H1 (cell line): ENCODE measurements around the gene OR6K6. TPM values are rescaled to one million over a fixed set of nuclear protein-coding genes. Genes with fewer than 3 reads are reported as not detected.

ENCODE experiments used
- CTCF ChIA-PET: fragments of 300-600 bp; sonication (Branson Sonifier 250); formaldehyde crosslinking; loops from one replicate; lab custom pipeline; 2021; ENCODE audit not compliant: partially characterized antibody; lab: Charles Lee
- POLR2A ChIA-PET: fragments of 300-600 bp; sonication (Branson Sonifier 250); formaldehyde crosslinking; loops from one replicate; lab custom pipeline; 2021; ENCODE audit warnings: inconsistent platforms; ENCODE audit not compliant: partially characterized antibody; lab: Charles Lee
- DNase-seq, 2 experiments: peaks; one replicate each; pipeline versions ENCODE4 v3.0.0 to v3.0.0-alpha.2; 2010 to 2022; ENCODE audit warnings: low spot score in 2 of 2, low read depth in 1 of 2, mixed read lengths in 1 of 2
- FAIRE-seq: peaks from 2 replicates; lab custom pipeline; 2011; peaks lifted over from hg19 to GRCh38; lab: Jason Lieb, UNC
- H2AFZ ChIP-seq: 2 replicates; pipeline ENCODE4 v1.8.1; 2012; ENCODE audit warnings: low read length, inconsistent platforms
- H2AK5ac ChIP-seq: 2 replicates; pipeline ENCODE4 v1.6.1; 2013; ENCODE audit warnings: low read depth, low read length
- H2BK120ac ChIP-seq: replicated peaks from 2 replicates; pipeline ENCODE3; 2013; ENCODE audit warnings: low read depth, low read length, inconsistent platforms
- H2BK12ac ChIP-seq: 2 replicates; pipeline ENCODE4 v1.6.1; 2013; ENCODE audit warnings: low read depth, low read length
- H2BK15ac ChIP-seq: 2 replicates; pipeline ENCODE4 v1.6.1; 2013; ENCODE audit warnings: low read length
- H2BK20ac ChIP-seq: 2 replicates; pipeline ENCODE4 v1.6.1; 2013; ENCODE audit warnings: low read length
- H2BK5ac ChIP-seq: 2 replicates; pipeline ENCODE4 v1.6.1; 2013; ENCODE audit warnings: low read depth, low read length
- H3K14ac ChIP-seq: 2 replicates; pipeline ENCODE4 v1.6.1; 2013; ENCODE audit warnings: inconsistent platforms; ENCODE audit not compliant: insufficient read length
- H3K18ac ChIP-seq: 2 replicates; pipeline ENCODE4 v1.6.1; 2013; ENCODE audit warnings: low read length; ENCODE audit errors: extremely low read depth
- H3K23ac ChIP-seq: 2 replicates; pipeline ENCODE4 v1.6.1; 2013; ENCODE audit warnings: inconsistent platforms; ENCODE audit not compliant: insufficient read length
- H3K23me2 ChIP-seq: 2 replicates; pipeline ENCODE4 v1.6.1; 2013; ENCODE audit warnings: low read depth, low read length
- H3K27ac ChIP-seq: 2 replicates; pipeline ENCODE4 v1.6.1; 2011; ENCODE audit warnings: low read depth, low read length, inconsistent platforms
- H3K27me3 ChIP-seq, 4 experiments: replicated peaks in 1 of 4; 1 replicate in 1 of 4; 2 replicates in 3 of 4; pipeline versions ENCODE4 v1.6.1 to v1.8.1; 2011 to 2013; ENCODE audit warnings: low read length in 3 of 4, mild to moderate bottlenecking in 3 of 4, inconsistent platforms in 2 of 4, mixed read lengths in 2 of 4, moderate library complexity in 1 of 4; ENCODE audit not compliant: control insufficient read depth in 3 of 4, insufficient read depth in 3 of 4; ENCODE audit errors: extremely low read depth in 1 of 4
- H3K36me3 ChIP-seq, 4 experiments: 2 replicates each; pipeline versions ENCODE4 v1.6.1 to v1.8.1; 2011 to 2013; ENCODE audit warnings: mild to moderate bottlenecking in 4 of 4, low read length in 3 of 4, moderate library complexity in 2 of 4, control low read depth in 1 of 4, inconsistent platforms in 1 of 4; ENCODE audit not compliant: insufficient read depth in 4 of 4, control insufficient read depth in 2 of 4
- H3K4ac ChIP-seq: replicated peaks from 2 replicates; pipeline ENCODE3; 2013; ENCODE audit warnings: low read length, low read depth, mixed read lengths, inconsistent platforms; ENCODE audit not compliant: insufficient read length
- H3K4me1 ChIP-seq, 4 experiments: replicated peaks in 1 of 4; 1 replicate in 1 of 4; 2 replicates in 3 of 4; pipeline versions ENCODE4 v1.6.1 to v1.8.1; 2011 to 2013; ENCODE audit warnings: low read length in 3 of 4, inconsistent platforms in 2 of 4, mixed read lengths in 1 of 4; ENCODE audit not compliant: insufficient read depth in 4 of 4, control insufficient read depth in 3 of 4
- H3K4me2 ChIP-seq, 2 experiments: 2 replicates each; pipeline versions ENCODE4 v1.6.1 to v1.8.1; 2011 to 2013; ENCODE audit warnings: low read depth in 2 of 2, low read length in 2 of 2, control low read depth in 1 of 2, inconsistent platforms in 1 of 2, mild to moderate bottlenecking in 1 of 2; ENCODE audit not compliant: insufficient read depth in 1 of 2
- H3K4me3 ChIP-seq, 4 experiments: fragments of 200-600, 300-600 bp in 1 of 4; sonication (generic), shearing (Covaris generic), sonication (Bioruptor Twin) in 1 of 4; 2 replicates each; pipeline versions ENCODE4 v1.5.1 to v1.8.1; 2011 to 2016; ENCODE audit warnings: low read length in 4 of 4, low read depth in 3 of 4, control low read depth in 2 of 4, inconsistent platforms in 2 of 4, mild to moderate bottlenecking in 2 of 4, mixed read lengths in 1 of 4, moderate library complexity in 1 of 4; ENCODE audit not compliant: insufficient read depth in 2 of 4; ENCODE audit errors: extremely low read depth in 1 of 4
- H3K56ac ChIP-seq: replicated peaks from 2 replicates; pipeline ENCODE3; 2013; ENCODE audit warnings: low read depth, mild to moderate bottlenecking, mixed read lengths, low read length, inconsistent platforms; ENCODE audit not compliant: insufficient read length
- H3K79me1 ChIP-seq: 2 replicates; pipeline ENCODE4 v1.6.1; 2013; ENCODE audit warnings: low read depth, low read length, control low read depth
- H3K79me2 ChIP-seq, 2 experiments: 2 replicates each; pipeline versions ENCODE4 v1.6.1 to v1.8.1; 2012 to 2013; ENCODE audit warnings: low read length in 2 of 2, mild to moderate bottlenecking in 2 of 2, inconsistent platforms in 1 of 2; ENCODE audit not compliant: insufficient read depth in 2 of 2, control insufficient read depth in 1 of 2
- H3K9ac ChIP-seq, 4 experiments: replicated peaks in 1 of 4; 1 replicate in 1 of 4; 2 replicates in 3 of 4; pipeline versions ENCODE4 v1.6.1 to v1.8.1; 2011 to 2013; ENCODE audit warnings: low read depth in 3 of 4, low read length in 3 of 4, control low read depth in 2 of 4, mild to moderate bottlenecking in 2 of 4, moderate library complexity in 2 of 4, inconsistent platforms in 1 of 4; ENCODE audit errors: extremely low read depth in 1 of 4
- H3K9me3 ChIP-seq, 2 experiments: 2 replicates each; pipeline versions ENCODE4 v1.6.1 to v1.8.1; 2012 to 2013; ENCODE audit warnings: mild to moderate bottlenecking in 2 of 2, moderate library complexity in 2 of 2, control low read depth in 1 of 2, inconsistent platforms in 1 of 2, low read depth in 1 of 2, low read length in 1 of 2, mixed read lengths in 1 of 2; ENCODE audit not compliant: insufficient read depth in 2 of 2
- H4K20me1 ChIP-seq, 2 experiments: replicated peaks in 1 of 2; 2 replicates each; pipeline versions ENCODE3 to v1.8.1; 2011 to 2013; ENCODE audit warnings: inconsistent platforms in 2 of 2, low read length in 2 of 2, mild to moderate bottlenecking in 1 of 2; ENCODE audit not compliant: insufficient read depth in 2 of 2, control insufficient read depth in 1 of 2
- H4K5ac ChIP-seq: 2 replicates; pipeline ENCODE4 v1.6.1; 2013; ENCODE audit warnings: low read length, low read depth, mixed read lengths, inconsistent platforms; ENCODE audit not compliant: insufficient read length
- H4K8ac ChIP-seq: 2 replicates; pipeline ENCODE4 v1.8.0; 2013; ENCODE audit warnings: mild to moderate bottlenecking, moderate library complexity, low read length, inconsistent platforms; ENCODE audit not compliant: insufficient read depth; ENCODE audit errors: extremely low read depth
- H4K91ac ChIP-seq: replicated peaks from 2 replicates; pipeline ENCODE3; 2013; ENCODE audit warnings: low read length, mixed read lengths, inconsistent platforms; ENCODE audit not compliant: insufficient read length
- KDM1A ChIP-seq: fragments of 200-600, 300-600 bp; sonication (generic); IDR thresholded peaks from 2 replicates; pipeline ENCODE4 v1.7.1; 2016; ENCODE audit warnings: mild to moderate bottlenecking, low read length, borderline replicate concordance
- POLR2A ChIP-seq, 2 experiments: IDR thresholded peaks; 1 replicate in 1 of 2; 2 replicates in 1 of 2; pipeline ENCODE4 v1.6.1; 2011; ENCODE audit warnings: low read depth in 2 of 2, low read length in 2 of 2, mild to moderate bottlenecking in 2 of 2; ENCODE audit errors: control extremely low read depth in 1 of 2
- RXRA ChIP-seq: IDR thresholded peaks from 2 replicates; pipeline ENCODE4 v1.6.1; 2011; ENCODE audit warnings: low read depth, mild to moderate bottlenecking, low read length, moderate library complexity; ENCODE audit not compliant: insufficient read depth
- WGBS, 2 experiments: shearing (Covaris generic) in 1 of 2; methylation state at CpG; one replicate each; pipeline versions ENCODE4 v1.1.6 to v1.1.7; 2013 to 2015; ENCODE audit warnings: low lambda C conversion rate in 2 of 2, mixed read lengths in 2 of 2, inconsistent platforms in 1 of 2, low coverage in 1 of 2, missing lambda C conversion rate in 1 of 2; ENCODE audit not compliant: insufficient replicate concordance in 2 of 2, insufficient coverage in 1 of 2, insufficient read length in 1 of 2; ENCODE audit errors: extremely low coverage in 1 of 2, missing lambda C conversion rate in 1 of 2; 5-methylcytosine and 5-hydroxymethylcytosine counted together
- polyA plus RNA-seq, 7 experiments: library from polyadenylated mRNA; depleted of rRNA in 3 of 7; stranded (reverse) in 5 of 7; unstranded in 2 of 7; fragments of >200 nt in 5 of 7; fragments of 200-250 nt in 2 of 7; gene quantifications; 1 replicate in 5 of 7; 2 replicates in 1 of 7; 4 replicates in 1 of 7; pipeline versions ENCODE4 v1.2.1 to v1.2.3, GENCODE V29; 2011 to 2013; ENCODE audit warnings: missing spikeins in 2 of 7, mixed read lengths in 2 of 7
- total RNA-seq: library from RNA; stranded (reverse); fragmentation: NEBNext Ultra II Directional; extraction: Animal tissue kit (Norgen Biotek cat#: 25700); gene quantifications from 2 replicates; pipeline ENCODE4 v1.2.1, GENCODE V29; 2021

The OR6K6 gene
- total and polyA plus RNA-seq, 2 of the 8 experiments (the other 6 are each of a cell fraction or from before 2014, with no cell fraction given), result not detected

DNA sequence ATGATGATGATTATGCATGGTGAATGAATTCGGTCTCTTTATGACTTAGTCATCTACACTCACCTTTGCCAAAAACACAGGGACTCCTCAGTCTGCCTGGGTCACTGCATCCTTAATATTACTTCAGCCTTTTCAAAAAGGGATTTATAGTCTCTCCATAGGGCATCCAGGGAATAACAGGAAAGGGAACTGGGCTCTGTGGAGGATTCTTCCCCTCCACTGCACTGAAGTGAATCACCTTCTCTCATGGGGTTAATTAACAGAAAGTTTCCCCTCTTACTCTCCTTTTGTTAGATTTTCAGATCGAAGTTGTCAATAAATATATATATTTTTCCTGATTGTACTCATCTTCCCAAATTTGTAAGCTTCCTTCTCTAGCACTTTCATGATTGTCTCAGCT lies 33.9 kb upstream of the OR6K6 start, which contains the start of gene OR6K3:
Gene OR6K3 (minus strand): TSS at position 101 of the 400 bp plus-strand sequence. CDS start 2,605 bp downstream, outside the sequence.
- Histone ChIP-seq H3K27me3 (no peaks in the 10 kb centered on the region), H3K36me3 (no peaks in the 10 kb centered on the region), H3K4ac (no peak within 1 kb of the TSS), H4K8ac (no peak within 1 kb of the TSS), H2BK120ac (no peak within 1 kb of the TSS), H3K4me3 (no peak within 1 kb of the TSS), H2BK20ac (no peak within 1 kb of the TSS), H2BK12ac (no peak within 1 kb of the TSS), H4K91ac (no peak within 1 kb of the TSS), H2BK15ac (no peak within 1 kb of the TSS), H3K18ac (no peak within 1 kb of the TSS), H3K9me3 (no peaks in the 10 kb centered on the region), H3K4me1 (no peaks in the 10 kb centered on the region), H2AFZ (no peak within 1 kb of the TSS), H2BK5ac (no peak within 1 kb of the TSS), H3K79me2 (no peaks in the 10 kb centered on the region), H3K56ac (no peak within 1 kb of the TSS), H4K5ac (no peak within 1 kb of the TSS), H3K14ac (no peak within 1 kb of the TSS), H3K79me1 (no peaks in the 10 kb centered on the region), H3K23ac (no peak within 1 kb of the TSS), H3K4me2 (no peak within 1 kb of the TSS), H3K9ac (no peak within 1 kb of the TSS), H3K27ac (no peak within 1 kb of the TSS), H3K23me2 (no peaks in the 10 kb centered on the region), H4K20me1 (no peaks in the 10 kb centered on the region), H2AK5ac (no peak within 1 kb of the TSS)
- ChIA-PET CTCF (no interaction called here), POLR2A (no interaction called here)
- FAIRE-seq (no peak), DNase-seq (no peak)
- 94% methylated on average over 2 of the region's 2 CpGs; no CpG with 5 or more reads in 1 of the 2 experiments for WGBS, 2 experiments
- TF ChIP-seq RXRA (no peak), POLR2A (IDR thresholded peaks at IDR 0.05; ENCODE audit: control extremely low read depth in 1 of 2, low read depth in 2 of 2, low read length in 2 of 2) (no peak), KDM1A (no peak)
